Activated T-helper 1 cell treated with anti-CD3 and anti-CD28 coated beads, Interleukin-12 subunit alpha, Interleukin-12 subunit beta, Interleukin-2, Interleukin-4 antibody, amounts not matched to agents 30 ng/mL and 10 ng/mL and 1 ng/mL, durations not matched to agents 14 hours and 24 hours and 36 hours (primary cell): ENCODE results near the gene NMT1. TPM values are rescaled to one million over a fixed set of nuclear protein-coding genes. Genes with fewer than 3 reads are reported as not detected.
"Not testable (repeated sequence)": the region's sequence is repeated elsewhere in the genome, so short reads cannot be mapped to it uniquely, and the experiment has no call there.

ENCODE experiments used
- DNase-seq: peaks from one replicate; pipeline ENCODE4 v3.0.0; 2021; ENCODE audit warnings: low spot score
- H3K27ac Mint-ChIP-seq: one replicate; pipeline ENCODE4 v1.8.0; 2021; ENCODE audit warnings: mild to moderate bottlenecking, mixed read lengths
- H3K27me3 Mint-ChIP-seq: one replicate; pipeline ENCODE4 v1.8.0; 2022; ENCODE audit warnings: mild to moderate bottlenecking, moderate library complexity, mixed read lengths; ENCODE audit not compliant: insufficient read depth
- H3K36me3 Mint-ChIP-seq: one replicate; pipeline ENCODE4 v1.8.0; 2021; ENCODE audit warnings: low read depth, mixed read lengths
- H3K4me1 Mint-ChIP-seq: one replicate; pipeline ENCODE4 v1.8.0; 2021; ENCODE audit warnings: low read depth, mixed read lengths
- H3K4me3 Mint-ChIP-seq: one replicate; pipeline ENCODE4 v1.8.0; 2021; ENCODE audit warnings: mild to moderate bottlenecking, moderate library complexity, mixed read lengths
- H3K9me3 Mint-ChIP-seq: one replicate; pipeline ENCODE4 v1.8.0; 2021; ENCODE audit warnings: mixed read lengths
- intact Hi-C: fragments of 100-400 bp; cut with micrococcal nuclease; formaldehyde crosslinking; loops from one replicate; pipeline ENCODE4 v1.15.1; 2024
- total RNA-seq: library from RNA; stranded (reverse); gene quantifications from 2 replicates; pipeline ENCODE4 v1.2.3, GENCODE V29; 2022

The NMT1 gene
- total RNA-seq, 1 donor from 2014 or later = 173 TPM

DNA sequence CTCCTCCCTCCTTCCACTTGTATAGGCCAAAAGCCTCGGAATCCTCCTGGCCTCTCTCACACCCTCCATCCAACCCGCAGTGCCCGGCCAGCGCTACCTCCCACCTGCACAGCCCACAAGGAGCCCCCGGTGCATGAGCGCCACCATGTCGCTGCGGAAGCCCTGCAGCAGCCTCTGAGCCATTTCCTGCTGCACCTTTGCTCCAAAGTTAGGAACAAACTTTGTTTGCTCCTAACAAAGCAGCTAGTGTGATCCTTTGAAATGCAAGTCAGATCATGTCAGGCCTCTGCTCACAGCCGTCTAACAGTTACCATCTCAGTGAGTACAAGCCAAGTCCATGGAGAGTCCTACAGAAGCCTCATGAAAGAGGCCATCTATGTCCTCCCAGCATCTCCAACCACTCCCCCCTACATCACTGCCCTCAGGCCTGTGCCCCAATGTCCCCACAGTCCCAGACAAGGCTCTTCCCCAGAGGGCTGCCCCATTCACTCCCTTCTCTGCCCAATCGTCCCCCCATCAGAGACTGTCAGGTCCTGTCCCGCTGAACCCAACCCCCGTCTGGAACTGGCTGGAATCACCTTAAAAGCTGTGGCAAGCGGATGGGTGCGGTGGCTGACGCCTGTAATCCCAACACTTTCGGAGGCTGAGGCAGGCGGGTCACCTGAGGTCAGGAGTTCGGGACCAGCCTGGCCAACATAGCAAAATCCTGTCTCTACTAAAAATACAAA, 17.1 kb upstream of the NMT1 start:
- Mint-ChIP-seq H3K27ac (no peak overlapping the region), H3K4me1 (peaks cover 20% of the 10 kb centered on the region), H3K9me3 (no peaks in the 10 kb centered on the region), H3K36me3 (no peaks in the 10 kb centered on the region), H3K4me3 (no peak overlapping the region), H3K27me3 (no peaks in the 10 kb centered on the region)
- intact Hi-C loops = no loop called here
- no peak for DNase-seq

DNA sequence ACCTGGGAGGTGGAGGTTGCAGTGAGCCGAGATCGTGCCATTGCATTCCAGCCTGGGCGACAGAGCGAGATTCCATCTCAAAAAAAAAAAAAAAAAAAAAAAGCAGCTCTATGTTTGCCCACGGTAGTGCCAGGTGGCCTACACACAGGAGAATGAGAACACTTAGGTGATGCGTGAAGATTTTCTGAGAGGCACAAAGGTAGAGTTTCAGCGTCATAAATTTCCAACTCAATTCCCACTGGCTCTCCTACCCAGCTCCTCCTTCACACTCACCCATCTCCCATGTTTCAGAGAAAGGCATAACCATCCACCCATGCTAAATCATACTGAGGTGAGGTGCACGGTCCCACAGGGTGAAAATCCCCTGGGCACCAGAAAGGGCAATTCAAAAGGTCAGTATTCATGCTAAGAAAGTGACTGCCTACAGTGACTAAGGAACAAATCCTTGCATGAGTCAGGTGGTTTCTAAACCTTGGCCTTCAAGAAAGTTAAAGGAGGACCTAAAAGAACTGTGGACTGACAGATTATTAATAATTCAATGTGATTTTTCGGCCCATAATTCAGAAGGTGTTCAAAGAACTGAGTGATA, 14.5 kb upstream of the NMT1 start:
- Mint-ChIP-seq H3K27ac (no peak overlapping the region), H3K27me3 (no peaks in the 10 kb centered on the region)

DNA sequence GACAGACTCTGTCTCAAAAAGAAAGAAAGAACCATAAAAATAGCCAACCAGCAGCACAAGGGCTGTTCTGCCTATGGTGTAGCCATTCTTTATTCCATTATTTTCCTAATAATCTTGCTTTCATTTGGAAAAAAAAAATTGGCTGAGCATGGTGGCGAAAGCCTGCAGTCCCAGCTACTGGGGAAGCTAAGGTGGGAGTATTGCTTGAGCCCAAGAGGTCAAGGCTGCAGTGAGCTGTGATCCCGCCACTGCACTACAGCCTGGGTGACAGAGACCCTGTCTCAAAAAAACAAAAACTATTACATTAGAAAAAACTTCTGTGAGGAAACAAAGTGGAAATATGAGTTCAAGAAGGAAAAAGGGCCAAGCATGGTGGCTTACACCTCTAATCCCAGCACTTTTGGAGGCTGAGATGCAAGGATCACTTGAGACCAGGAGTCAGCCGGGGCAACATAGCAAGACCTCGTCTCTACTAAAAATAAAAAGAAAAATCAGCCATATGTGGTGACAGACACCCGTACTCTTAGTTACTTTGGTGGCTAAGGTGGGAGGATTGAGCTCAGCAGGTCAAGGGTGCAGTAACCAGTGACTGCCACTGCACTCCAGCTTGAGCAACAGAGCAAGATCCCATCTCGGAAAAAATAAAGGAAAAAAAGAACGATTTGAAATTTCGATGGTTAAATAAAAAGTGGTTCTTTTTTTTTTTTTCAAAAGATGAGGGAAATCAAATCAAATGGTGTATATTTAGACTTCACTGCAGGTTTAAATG, 12.1 kb upstream of the NMT1 start:
- intact Hi-C loops = no loop called here
- H3K27me3 Mint-ChIP-seq = no peaks in the 10 kb centered on the region
- no peak overlapping the region for H3K27ac Mint-ChIP-seq
- no peaks in the 10 kb centered on the region for H3K9me3 Mint-ChIP-seq
- peaks cover 37% of the 10 kb centered on the region for H3K4me1 Mint-ChIP-seq
- H3K36me3 Mint-ChIP-seq = peaks cover 6% of the 10 kb centered on the region
- DNase-seq = no peak
- peak overlapping the region; percentile 92 for H3K4me3 Mint-ChIP-seq

More for the DNA sequence above, 14.5 kb upstream of the NMT1 start:
- H3K4me3 Mint-ChIP-seq = no peak overlapping the region
- H3K36me3 Mint-ChIP-seq = peaks cover 6% of the 10 kb centered on the region
- intact Hi-C loops = no loop called here
- H3K9me3 Mint-ChIP-seq = no peaks in the 10 kb centered on the region
- peaks cover 35% of the 10 kb centered on the region for H3K4me1 Mint-ChIP-seq
- DNase-seq = no peak

DNA sequence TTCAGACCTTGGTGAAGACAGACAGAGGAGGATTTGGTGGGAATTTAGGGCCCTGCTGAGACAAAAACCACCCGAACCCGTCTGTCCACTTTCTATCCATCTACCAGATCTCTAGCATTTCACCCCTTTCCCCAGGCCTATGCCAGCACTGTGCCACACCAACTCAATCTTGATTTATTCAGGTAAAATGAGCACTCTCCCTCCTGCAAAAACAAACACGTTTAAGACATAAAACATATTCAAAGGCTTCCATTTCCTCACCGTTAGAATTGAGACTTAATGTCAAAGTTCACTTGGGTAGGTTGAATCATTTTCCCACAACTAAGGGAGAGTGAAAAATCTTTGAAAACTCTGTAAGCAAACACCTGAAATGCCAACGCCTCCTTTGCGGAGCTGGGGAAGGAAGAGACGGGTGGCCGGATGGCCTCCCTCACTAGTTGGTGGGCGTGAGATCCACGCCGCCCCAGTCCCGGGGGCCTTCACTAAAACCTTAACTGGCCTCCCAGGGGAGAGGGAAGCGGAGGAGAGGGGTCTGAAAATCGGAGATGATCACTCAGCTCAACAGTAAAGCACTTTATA, 10.5 kb upstream of the NMT1 start:
- Mint-ChIP-seq H3K9me3 (no peaks in the 10 kb centered on the region), H3K27me3 (no peaks in the 10 kb centered on the region), H3K27ac (peak overlapping the region; percentile 94), H3K4me1 (peaks cover 46% of the 10 kb centered on the region), H3K4me3 (peak overlapping the region; percentile 92), H3K36me3 (peaks cover 10% of the 10 kb centered on the region)
- peak; percentile 34 for DNase-seq
- intact Hi-C loops = loop anchor here (1.0 to 5.0 kb wide), 6 partner anchors 82 to 275 kb away; partner anchors contain the start of genes C1QL1, EFTUD2, HEXIM2 and KIF18B

DNA sequence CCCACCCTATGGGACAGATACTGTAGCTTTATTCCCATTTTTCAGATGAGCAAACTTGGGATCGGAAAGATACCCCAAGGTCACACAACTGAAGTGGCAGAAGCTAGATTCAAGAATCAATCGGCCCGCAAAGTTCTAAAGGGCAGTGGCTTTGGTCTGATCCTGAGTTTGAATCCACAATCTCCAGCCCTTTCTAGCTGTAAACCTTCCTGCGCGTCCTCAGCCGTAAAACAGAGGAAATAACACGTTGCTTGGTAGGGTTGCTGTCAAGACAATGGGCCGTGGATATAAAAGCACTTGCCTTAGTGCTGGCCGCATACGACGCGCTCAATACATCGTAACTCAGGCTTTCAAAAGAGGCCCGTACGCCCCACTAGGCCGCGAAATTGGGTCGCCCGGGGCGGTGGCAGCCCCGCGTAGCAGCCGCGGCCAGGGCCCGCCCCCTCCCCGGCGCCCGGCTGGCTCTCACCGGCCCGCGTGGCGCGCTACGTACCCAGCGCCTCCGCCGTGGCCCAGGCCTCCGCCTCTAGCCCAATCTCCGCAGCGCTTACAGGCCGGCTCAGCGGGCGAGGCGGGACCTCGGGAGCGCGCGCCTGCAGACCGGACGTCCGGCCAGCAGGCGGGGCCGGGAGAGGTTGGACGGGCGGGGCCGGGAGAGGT, 9.9 kb upstream of the NMT1 start, which contains the start of gene DCAKD:
DCAKD (minus strand) TSS at position 573 of the 660 bp plus-strand sequence. CDS start 16,747 bp downstream, outside the sequence.
- Mint-ChIP-seq H3K27me3 (no peaks in the 10 kb centered on the region), H3K4me1 (peaks cover 47% of the 10 kb centered on the region), H3K9me3 (no peaks in the 10 kb centered on the region), H3K36me3 (peaks cover 10% of the 10 kb centered on the region), H3K4me3 (peak within 1 kb of the TSS; percentile 92), H3K27ac (peak within 1 kb of the TSS; percentile 94)
- intact Hi-C loops = loop anchor here (1.0 to 5.0 kb wide), 6 partner anchors 83 to 276 kb away; partner anchors contain the start of genes C1QL1, EFTUD2, HEXIM2 and KIF18B
- peak; percentile 93 for DNase-seq

DNA sequence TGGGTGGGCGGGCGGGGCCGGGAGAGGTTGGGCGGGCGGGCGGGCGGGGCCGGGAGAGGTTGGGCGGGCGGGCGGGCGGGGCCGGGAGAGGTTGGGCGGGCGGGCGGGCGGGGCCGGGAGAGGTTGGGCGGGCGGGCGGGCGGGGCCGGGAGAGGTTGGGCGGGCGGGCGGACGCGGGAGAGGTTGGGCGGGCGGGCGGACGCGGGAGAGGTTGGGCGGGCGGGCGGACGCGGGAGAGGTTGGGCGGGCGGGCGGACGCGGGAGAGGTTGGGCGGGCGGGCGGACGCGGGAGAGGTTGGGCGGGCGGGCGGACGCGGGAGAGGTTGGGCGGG, 9.4 kb upstream of the NMT1 start:
- H3K27me3 Mint-ChIP-seq, H3K4me3 Mint-ChIP-seq, H3K27ac Mint-ChIP-seq, H3K9me3 Mint-ChIP-seq, DNase-seq: not testable (repeated sequence)
- intact Hi-C loops = loop anchor here (1.0 to 5.0 kb wide), 7 partner anchors 10 to 276 kb away; partner anchors contain the start of genes C1QL1, EFTUD2, HEXIM2 and KIF18B
- Mint-ChIP-seq H3K4me1 (peaks cover 45% of the 10 kb centered on the region), H3K36me3 (peaks cover 10% of the 10 kb centered on the region)

DNA sequence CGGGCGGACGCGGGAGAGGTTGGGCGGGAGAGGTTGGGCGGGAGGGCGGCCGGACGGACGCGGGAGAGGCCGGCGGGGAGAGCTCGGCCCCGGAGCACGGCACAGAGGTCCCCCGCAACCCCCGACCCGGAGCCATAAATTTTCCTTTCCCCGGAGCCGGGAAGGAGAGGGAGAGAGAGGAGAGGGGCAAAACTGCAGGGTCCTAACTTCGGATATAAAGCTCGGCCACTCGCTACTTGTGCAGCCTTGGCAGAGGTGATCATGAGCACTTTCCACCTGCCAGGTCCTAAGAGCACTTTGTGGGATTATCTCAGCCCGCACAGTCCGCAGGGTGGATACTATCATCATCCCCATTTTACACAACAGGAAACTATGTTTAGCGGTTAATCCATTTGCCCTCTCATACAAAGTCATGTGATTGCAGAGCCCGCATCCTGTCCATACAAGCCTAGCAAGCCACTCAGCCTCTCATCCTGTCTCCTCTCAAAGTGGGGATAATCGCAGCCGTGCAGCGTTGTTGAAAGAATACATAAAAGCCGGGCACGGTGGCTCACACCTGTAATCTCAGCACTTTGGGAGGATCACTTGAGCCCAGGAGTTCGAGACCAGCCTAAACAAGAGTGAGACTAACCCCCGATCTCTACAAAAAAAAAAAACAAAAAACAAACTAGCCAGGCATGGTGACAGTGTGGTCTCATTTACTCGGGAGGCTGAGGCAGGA, 8.9 kb upstream of the NMT1 start:
- Mint-ChIP-seq H3K27ac (peak overlapping the region; percentile 87), H3K36me3 (peaks cover 10% of the 10 kb centered on the region), H3K9me3 (no peaks in the 10 kb centered on the region), H3K27me3 (peaks cover 2% of the 10 kb centered on the region), H3K4me3 (peak overlapping the region; percentile 83), H3K4me1 (peaks cover 40% of the 10 kb centered on the region)
- DNase-seq = peak; percentile 55
- intact Hi-C loops = loop anchor here (1.0 to 5.0 kb wide), 2 partner anchors 9 to 265 kb away; partner anchors contain the start of genes MAP3K14 and NMT1

DNA sequence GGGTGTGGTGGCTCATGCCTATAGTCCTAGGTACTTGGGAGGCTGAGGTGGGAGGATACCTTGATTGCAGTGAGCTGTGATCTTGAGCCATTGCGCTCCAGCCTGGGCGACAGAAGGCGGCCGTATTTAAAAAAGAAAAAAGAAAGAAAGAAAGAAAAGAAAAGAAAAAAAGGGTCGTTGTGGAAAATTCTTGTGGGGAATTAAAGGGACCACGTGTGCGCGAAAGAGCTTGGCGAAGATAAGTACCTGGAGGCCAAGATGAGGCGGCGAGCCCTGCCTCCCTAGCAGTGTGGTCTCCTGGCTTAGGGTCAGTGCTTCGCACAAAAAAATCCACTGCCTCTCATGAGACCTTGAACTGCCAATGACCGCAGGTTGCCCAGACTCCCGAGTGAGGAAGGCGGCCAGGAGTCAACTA, 728 bp upstream of the NMT1 start:
- Mint-ChIP-seq H3K27me3 (peaks cover 2% of the 10 kb centered on the region), H3K4me3 (peak overlapping the region; percentile 92), H3K36me3 (peaks cover 12% of the 10 kb centered on the region), H3K4me1 (peaks cover 28% of the 10 kb centered on the region), H3K9me3 (no peaks in the 10 kb centered on the region), H3K27ac (peak overlapping the region; percentile 100)
- no peak for DNase-seq
- intact Hi-C loops = loop anchor here (2.0 to 5.0 kb wide), 3 partner anchors 168 to 1890 kb away; partner anchors contain the start of genes DBF4B and NBR1

DNA sequence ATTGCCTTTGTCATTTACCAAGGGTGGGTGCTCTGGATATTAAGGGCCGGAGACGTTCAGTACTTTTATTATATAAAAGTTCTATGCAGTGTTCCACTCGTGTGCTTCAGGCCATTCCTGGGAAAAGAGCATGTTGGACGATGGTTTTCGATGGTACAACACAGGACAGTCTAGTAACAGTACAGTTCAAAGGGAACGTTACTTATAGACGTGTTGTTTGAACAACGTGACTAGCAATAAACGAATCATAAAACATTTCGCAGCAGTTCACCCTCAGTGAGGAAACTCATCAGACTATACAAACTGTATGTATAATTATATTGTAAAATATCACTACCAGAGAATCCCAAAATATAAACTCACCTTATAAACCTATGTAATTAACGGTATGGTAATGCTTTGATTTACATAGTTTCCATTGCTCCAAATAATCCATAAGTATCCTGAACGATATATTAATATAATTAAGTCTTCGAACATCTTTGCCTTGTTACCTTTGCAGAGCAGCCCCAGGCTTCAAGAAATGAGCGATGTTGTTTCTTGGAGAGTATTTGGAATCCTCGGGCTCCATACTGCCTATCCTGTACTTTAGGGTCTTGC, 589 bp downstream of the NMT1 start:
- H3K9me3 Mint-ChIP-seq = no peaks in the 10 kb centered on the region
- peaks cover 25% of the 10 kb centered on the region for H3K4me1 Mint-ChIP-seq
- intact Hi-C loops = loop anchor here (1.0 to 5.0 kb wide), 11 partner anchors 9 to 1891 kb away; partner anchors contain the start of genes ACBD4, C1QL1, DBF4B and EFTUD2
- DNase-seq = no peak
- peak overlapping the region; percentile 100 for H3K27ac Mint-ChIP-seq
- peaks cover 12% of the 10 kb centered on the region for H3K36me3 Mint-ChIP-seq
- H3K4me3 Mint-ChIP-seq = peak overlapping the region; percentile 92
- peaks cover 2% of the 10 kb centered on the region for H3K27me3 Mint-ChIP-seq

DNA sequence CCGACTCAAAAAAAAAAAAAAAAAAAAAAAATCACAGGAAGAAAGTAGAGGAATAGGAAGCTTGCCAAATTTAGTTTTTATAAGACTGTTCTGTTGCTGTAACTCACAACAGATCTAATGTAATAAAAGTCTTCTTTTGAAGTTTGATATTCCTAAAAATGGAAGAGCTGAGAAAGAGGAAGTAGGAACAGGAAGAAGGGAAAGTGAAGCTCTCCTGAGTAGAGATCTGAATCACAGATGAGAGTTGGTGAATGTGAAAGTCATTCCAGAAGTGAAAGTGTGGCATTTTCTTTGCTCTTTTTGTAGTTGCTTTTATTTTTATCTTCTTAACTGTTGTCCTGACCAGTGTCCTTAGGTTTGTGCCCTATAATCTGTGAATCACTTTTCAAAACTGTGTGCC, 2.1 kb downstream of the NMT1 start:
- Mint-ChIP-seq H3K9me3 (no peaks in the 10 kb centered on the region), H3K27me3 (no peaks in the 10 kb centered on the region), H3K4me1 (peaks cover 25% of the 10 kb centered on the region), H3K4me3 (peak overlapping the region; percentile 48), H3K36me3 (peaks cover 23% of the 10 kb centered on the region), H3K27ac (no peak overlapping the region)
- DNase-seq = no peak
- intact Hi-C loops = loop anchor here (5.0 kb wide), 1 partner anchor 356 kb away; the partner anchor contains the start of gene DBF4B

DNA sequence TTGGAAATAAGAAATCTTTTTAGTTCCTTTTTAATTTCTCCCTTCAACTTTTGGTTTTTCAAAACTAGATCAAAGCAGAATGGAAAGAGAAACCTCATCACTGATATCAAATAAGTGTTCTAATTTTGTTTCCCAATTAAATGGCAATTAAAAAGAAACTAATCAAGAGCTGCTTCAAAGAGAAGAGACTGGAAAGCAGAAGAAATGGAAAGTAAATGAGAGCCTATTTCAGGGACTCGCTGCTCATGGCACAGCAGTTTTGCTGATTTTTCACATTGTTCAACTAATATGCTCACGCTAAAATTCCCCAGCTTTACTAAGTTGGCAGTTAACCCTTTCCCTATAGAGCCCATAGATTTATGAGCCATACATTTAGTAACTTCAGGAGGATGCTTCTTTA, 6.5 kb downstream of the NMT1 start:
- H3K27ac Mint-ChIP-seq = no peak overlapping the region
- peaks cover 9% of the 10 kb centered on the region for H3K4me1 Mint-ChIP-seq
- H3K27me3 Mint-ChIP-seq = no peaks in the 10 kb centered on the region
- intact Hi-C loops = no loop called here
- H3K9me3 Mint-ChIP-seq = no peaks in the 10 kb centered on the region
- peaks cover 23% of the 10 kb centered on the region for H3K36me3 Mint-ChIP-seq
- no peak overlapping the region for H3K4me3 Mint-ChIP-seq
- no peak for DNase-seq
